Stimulated activated CD4-positive, alpha-beta T cell treated with anti-CD3 and anti-CD28 coated beads, Interleukin-1b, Interleukin-23, amount 100 ng/mL, for 4 hours (primary cell): ENCODE data around the gene THSD7B.
"Not testable (repeated sequence)": the region's sequence is repeated elsewhere in the genome, so short reads cannot be mapped to it uniquely, and the experiment has no call there.

Source experiments
- DNase-seq, 2 donors: peaks; one replicate each; pipeline ENCODE4 v3.0.0-alpha.2; 2020; ENCODE audit warnings: low read depth in 2 of 2

Gene THSD7B

GRCh38 chr2:137255345-137255744 is 490.0 kb downstream of the THSD7B start:
- DNase-seq, result no peak

- no peak for DNase-seq
These were observed 490.6 kb downstream of the THSD7B start for GRCh38 chr2:137255990-137256389.

GRCh38 chr2:137261881-137262585 is 496.7 kb downstream of the THSD7B start:
- DNase-seq, result no peak

GRCh38 chr2:137262594-137262993 is 497.2 kb downstream of the THSD7B start:
- DNase-seq, result no peak

- DNase-seq, result no peak
These were observed 522.7 kb downstream of the THSD7B start for GRCh38 chr2:137287913-137288639.

GRCh38 chr2:137291836-137292570 is 526.7 kb downstream of the THSD7B start:
- DNase-seq, result no peak

GRCh38 chr2:137298377-137298776 is 533.0 kb downstream of the THSD7B start:
- DNase-seq, result no peak

- no peak for DNase-seq
These were observed 535.6 kb downstream of the THSD7B start for GRCh38 chr2:137300987-137301386.

- DNase-seq, result no peak
These were observed 537.6 kb downstream of the THSD7B start for GRCh38 chr2:137302957-137303356.

- DNase-seq, result no peak
These were observed 550.7 kb downstream of the THSD7B start for GRCh38 chr2:137316075-137316474.

GRCh38 chr2:137321566-137321965 is 556.2 kb downstream of the THSD7B start:
- no peak for DNase-seq

- not testable (repeated sequence) for DNase-seq
These were observed 566.2 kb downstream of the THSD7B start for GRCh38 chr2:137331562-137331961.

GRCh38 chr2:137333386-137334165 is 568.2 kb downstream of the THSD7B start:
- DNase-seq, result no peak

- DNase-seq, result no peak
These were observed 570.7 kb downstream of the THSD7B start for GRCh38 chr2:137336067-137336466.

- no peak for DNase-seq
These were observed 573.7 kb downstream of the THSD7B start for GRCh38 chr2:137339051-137339450.

- no peak for DNase-seq
These were observed 580.6 kb downstream of the THSD7B start for GRCh38 chr2:137345994-137346393.

GRCh38 chr2:137348301-137348700 is 583.0 kb downstream of the THSD7B start:
- no peak for DNase-seq

GRCh38 chr2:137357634-137358033 is 592.3 kb downstream of the THSD7B start:
- no peak for DNase-seq

GRCh38 chr2:137367361-137367760 is 602.0 kb downstream of the THSD7B start:
- no peak for DNase-seq

GRCh38 chr2:137369106-137369505 is 603.8 kb downstream of the THSD7B start:
- no peak for DNase-seq

- no peak for DNase-seq
These were observed 613.8 kb downstream of the THSD7B start for GRCh38 chr2:137379186-137379585.

GRCh38 chr2:137380610-137381009 is 615.3 kb downstream of the THSD7B start:
- no peak for DNase-seq
